ENCODE results near the gene DGUOK. TPM values are rescaled to one million over a fixed set of nuclear protein-coding genes. Genes with fewer than 3 reads are reported as not detected.

The DGUOK gene
- total RNA-seq, 4 donors from 2014 or later, result 30.5 to 38.9 (median 36.3) TPM

DNA sequence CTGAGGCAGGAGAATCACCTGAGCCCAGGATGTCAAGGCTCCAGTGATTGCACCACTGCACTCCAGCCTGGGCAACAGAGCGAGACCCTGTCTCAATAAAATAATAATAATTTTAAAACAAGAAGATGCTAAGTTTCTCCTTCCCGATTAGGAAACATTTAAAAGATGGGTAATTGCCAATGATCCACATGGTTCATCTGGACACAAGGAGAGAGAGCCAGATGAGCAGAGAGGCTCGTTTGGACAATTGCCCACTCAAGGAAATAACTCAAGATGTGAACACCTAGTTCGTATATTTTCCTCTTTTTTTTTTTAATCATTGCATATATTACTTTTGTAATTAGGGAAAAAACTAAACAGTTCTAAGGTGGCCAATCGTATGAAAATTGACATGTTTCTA lies 37.5 kb upstream of the DGUOK start:
- TF ChIP-seq, protein P1, sequence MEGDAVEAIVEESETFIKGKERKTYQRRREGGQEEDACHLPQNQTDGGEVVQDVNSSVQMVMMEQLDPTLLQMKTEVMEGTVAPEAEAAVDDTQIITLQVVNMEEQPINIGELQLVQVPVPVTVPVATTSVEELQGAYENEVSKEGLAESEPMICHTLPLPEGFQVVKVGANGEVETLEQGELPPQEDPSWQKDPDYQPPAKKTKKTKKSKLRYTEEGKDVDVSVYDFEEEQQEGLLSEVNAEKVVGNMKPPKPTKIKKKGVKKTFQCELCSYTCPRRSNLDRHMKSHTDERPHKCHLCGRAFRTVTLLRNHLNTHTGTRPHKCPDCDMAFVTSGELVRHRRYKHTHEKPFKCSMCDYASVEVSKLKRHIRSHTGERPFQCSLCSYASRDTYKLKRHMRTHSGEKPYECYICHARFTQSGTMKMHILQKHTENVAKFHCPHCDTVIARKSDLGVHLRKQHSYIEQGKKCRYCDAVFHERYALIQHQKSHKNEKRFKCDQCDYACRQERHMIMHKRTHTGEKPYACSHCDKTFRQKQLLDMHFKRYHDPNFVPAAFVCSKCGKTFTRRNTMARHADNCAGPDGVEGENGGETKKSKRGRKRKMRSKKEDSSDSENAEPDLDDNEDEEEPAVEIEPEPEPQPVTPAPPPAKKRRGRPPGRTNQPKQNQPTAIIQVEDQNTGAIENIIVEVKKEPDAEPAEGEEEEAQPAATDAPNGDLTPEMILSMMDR (IDR thresholded peaks at IDR 0.05), result no peak
- DNase-seq (ENCODE audit: low spot score) (no peak), ATAC-seq (ENCODE audit: low FRiP score) (no peak)

DNA sequence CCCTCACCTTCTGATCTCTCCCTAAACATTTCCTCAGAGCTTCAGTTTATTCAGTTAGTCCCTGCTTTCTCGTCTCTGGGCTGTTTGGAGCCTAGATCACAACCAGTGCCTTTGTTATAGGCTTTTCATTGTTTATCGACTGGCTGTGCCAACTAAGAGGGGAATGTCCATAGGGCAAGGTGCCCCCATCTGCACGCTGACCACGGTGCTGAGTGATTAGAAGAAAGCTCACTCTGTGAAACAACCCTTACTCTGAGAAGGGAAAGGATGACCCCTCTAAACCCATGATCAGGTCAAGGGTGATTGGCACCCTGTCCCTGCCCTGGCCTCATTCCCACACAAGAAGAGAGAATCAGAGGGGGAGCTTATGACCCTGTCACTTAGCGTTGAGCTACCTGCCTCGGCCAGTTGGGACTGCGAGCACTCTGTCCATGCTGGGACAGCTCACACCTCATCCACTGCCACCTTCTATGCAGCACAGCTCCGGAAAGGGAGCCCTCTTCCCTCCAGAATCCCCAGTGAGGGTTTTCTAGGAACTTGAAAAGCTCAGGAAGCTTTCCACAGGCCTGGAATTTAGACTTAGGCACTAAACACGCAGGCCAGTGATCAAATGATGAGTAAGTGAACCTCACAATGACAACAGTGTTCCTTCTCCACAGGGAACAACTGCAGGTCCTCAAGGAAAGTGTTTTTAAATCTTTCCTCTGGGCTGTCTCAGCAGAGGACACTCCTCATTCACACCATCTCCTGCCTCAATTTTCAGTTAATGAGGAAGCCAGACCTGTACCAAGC lies 36.2 kb upstream of the DGUOK start:
- TF ChIP-seq, protein P1 (IDR thresholded peaks at IDR 0.05), result no peak
- ATAC-seq (ENCODE audit: low FRiP score) (no peak), DNase-seq (ENCODE audit: low spot score) (no peak)

DNA sequence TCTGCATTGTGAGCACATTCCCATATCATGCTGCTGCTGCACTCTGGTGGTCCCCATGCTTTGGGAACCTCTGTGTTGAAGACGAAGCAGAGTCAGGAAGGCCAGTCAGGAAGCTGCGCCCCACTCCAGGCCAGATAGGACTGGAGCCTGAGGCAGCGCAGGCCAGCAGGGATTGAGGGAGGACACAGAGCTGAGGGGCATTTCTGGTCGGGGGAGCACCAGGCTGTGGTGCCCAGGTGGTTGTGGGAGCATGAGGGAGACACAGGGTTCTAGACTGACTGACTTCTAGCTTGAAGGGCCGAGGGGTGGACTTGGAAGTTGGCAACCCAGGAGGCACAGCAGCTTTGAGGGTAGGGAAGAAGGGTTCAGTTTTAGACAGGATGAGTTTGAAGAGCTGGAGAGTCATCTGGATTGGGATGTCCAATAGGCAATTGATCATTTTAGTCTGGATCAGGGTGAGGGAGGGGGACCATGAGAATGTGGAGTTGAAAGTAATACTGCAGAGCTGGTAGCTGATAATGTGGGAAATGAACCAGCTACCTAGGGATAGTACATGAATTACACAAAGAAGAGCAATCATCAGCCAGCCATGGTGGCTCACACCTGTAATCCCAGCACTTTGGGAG lies 35.3 kb upstream of the DGUOK start:
- TF ChIP-seq, protein P1 (IDR thresholded peaks at IDR 0.05), result no peak
- ATAC-seq (ENCODE audit: low FRiP score) (no peak), DNase-seq (ENCODE audit: low spot score) (no peak)

DNA sequence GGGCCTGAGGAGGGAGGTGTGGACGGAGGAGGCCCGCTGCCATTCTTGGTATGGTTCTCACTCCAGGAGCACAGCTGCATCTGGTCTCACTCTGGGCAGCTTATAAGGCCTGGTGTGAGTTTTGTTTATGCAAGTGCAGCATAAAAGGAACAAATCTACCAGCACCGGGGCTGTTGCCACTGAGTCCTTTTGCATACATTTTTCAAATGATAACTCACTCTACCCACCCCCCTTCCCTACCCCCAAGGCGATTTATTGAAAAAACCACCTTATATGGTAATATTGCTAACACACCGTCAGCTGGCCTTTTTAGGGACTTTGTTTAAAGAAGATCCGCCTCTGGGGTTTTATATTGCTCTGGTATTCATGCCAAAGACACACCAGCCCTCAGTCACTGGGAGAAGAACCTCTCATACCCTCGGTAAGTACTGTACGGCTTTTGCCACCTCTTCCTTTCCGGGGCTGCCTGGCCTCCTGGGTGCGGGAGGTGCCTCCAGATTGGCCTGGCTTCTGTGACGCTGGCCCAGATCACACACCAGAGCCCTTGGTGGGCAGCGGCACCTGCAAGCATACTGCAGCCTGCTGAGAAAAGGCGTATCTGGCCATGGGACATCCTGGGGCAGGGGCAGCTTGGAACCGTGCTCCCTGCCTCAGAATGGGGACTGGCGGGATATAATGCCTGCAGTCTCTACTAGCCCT lies 33.9 kb upstream of the DGUOK start, which contains the start of gene ACTG2:
Gene ACTG2 (plus strand): TSS at position 378 of the 699 bp plus-strand sequence. CDS start 8,304 bp downstream, outside the sequence.
- DNase-seq (ENCODE audit: low spot score) (no peak), ATAC-seq (ENCODE audit: low FRiP score) (no peak)
- TF ChIP-seq, protein P1 (IDR thresholded peaks at IDR 0.05), result no peak

DNA sequence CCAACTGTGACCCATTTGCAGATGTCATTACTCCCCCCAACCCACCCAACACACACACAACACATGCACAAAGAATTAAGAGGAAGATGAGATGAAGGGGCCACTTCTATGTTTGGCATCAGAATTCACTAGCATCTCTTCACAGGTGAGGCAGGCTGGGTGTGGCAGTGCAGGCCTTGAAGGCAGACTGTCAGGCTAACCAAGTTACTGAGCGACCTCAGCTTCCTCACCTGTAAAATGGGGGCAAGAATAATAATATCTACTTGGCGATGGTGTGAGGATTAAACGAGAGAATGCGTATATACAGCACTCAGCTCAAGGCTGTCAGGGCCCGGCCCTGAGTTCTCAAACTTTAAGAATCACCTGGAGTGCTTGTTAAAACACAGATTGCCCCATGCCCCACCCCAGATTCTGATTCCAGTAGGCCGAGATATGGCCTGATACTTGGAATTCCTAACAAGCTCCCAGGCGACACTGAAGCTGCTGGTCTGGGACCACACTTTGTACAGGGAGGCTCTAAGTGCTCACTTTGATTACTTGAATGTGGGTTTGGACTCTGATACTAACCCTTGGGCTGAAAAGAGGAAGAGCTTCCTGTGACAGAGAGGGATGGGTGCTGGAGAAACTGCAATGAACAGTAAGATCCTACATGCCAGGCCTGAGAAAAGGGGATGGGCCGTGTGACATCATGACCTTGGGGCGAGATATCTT lies 32.8 kb upstream of the DGUOK start:
- TF ChIP-seq, protein P1 (IDR thresholded peaks at IDR 0.05), result no peak
- DNase-seq (ENCODE audit: low spot score) (no peak), ATAC-seq (ENCODE audit: low FRiP score) (no peak)

DNA sequence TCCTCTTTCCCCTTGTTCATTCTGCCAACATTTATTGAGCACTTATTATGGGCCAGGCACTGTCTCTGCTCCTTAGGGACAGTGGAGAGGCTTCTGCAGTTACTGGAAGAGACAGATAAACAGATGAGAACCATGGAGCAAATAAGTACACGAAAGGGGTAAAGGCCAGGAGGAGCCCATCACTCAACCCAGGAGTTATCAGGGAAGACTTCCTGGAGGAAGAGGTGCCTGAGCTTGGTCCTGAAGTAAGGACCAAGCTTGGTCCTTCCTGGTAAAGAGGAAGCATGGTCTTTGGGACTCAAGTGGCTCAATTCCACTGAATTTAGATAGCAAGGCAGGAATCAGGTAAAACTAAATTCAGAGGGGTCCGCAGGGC lies 32.2 kb upstream of the DGUOK start:
- no peak for DNase-seq (ENCODE audit: low spot score)
- TF ChIP-seq, protein P1 (IDR thresholded peaks at IDR 0.05), result no peak

More for the DNA sequence above, 32.2 kb upstream of the DGUOK start:
- ATAC-seq (ENCODE audit: low FRiP score), result no peak
